HL-60 (cell line): ENCODE data around the gene PACRG.

Source experiments
- DNase-seq, 2 experiments: peaks; one replicate each; pipeline ENCODE4 v3.0.0-alpha.2; 2010 to 2020; ENCODE audit warnings: low read depth in 1 of 2, low spot score in 1 of 2
- H3K27ac ChIP-seq: fragments of 250-450 bp; sonication (Bioruptor Pico); replicated peaks from 2 replicates; pipeline ENCODE4 v1.5.1; 2020; ENCODE audit warnings: mild to moderate bottlenecking, moderate library complexity
- H3K27me3 ChIP-seq: fragments of 250-450 bp; sonication (Bioruptor Pico); 2 replicates; pipeline ENCODE4 v1.5.1; 2021; ENCODE audit warnings: mild to moderate bottlenecking, moderate library complexity; ENCODE audit not compliant: insufficient read depth, poor library complexity, severe bottlenecking
- H3K4me3 ChIP-seq: replicated peaks from 2 replicates; pipeline ENCODE4 v1.5.1; 2011; ENCODE audit warnings: mild to moderate bottlenecking, control low read depth, low read length; ENCODE audit not compliant: insufficient read depth
- GABPA ChIP-seq: IDR thresholded peaks from 2 replicates; pipeline ENCODE4 v1.6.1; 2012; ENCODE audit warnings: low read depth
- POLR2AphosphoS5 ChIP-seq: IDR thresholded peaks from 2 replicates; pipeline ENCODE4 v1.6.1; 2012; ENCODE audit warnings: low read depth
- REST ChIP-seq: IDR thresholded peaks from 2 replicates; pipeline ENCODE4 v1.6.1; 2012; ENCODE audit warnings: low read depth; ENCODE audit not compliant: insufficient replicate concordance
- SPI1 ChIP-seq: IDR thresholded peaks from 2 replicates; pipeline ENCODE4 v1.6.1; 2012; ENCODE audit warnings: low read depth, mild to moderate bottlenecking, borderline replicate concordance
- TF ChIP-seq, protein P1 (sequence below): IDR thresholded peaks from one replicate; pipeline ENCODE4 v1.5.1; 2011; ENCODE audit warnings: low read length, control low read depth, inconsistent platforms; ENCODE audit not compliant: insufficient read depth

PACRG gene

DNA sequence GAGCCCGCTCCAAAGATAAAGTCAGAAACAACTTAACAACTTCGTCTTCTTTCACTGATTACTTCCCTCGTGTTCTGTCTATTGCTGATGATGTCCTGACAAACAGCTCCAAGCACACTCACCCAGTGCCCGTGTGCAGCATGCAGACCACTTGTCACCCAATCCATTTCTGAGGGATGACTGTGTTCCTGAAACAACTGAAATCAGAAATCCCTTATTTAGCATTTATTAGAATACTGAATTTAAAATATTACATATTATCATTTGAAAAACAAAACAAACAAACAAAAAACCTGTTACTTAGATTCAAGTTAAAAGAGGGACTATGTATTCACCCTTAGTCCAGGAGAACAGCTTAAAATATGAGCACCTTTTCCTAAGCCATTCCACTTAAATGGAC is 463.0 kb downstream of the PACRG start:
- H3K27me3 ChIP-seq: no peaks in the 10 kb centered on the region
- DNase-seq: no peak
- H3K4me3 ChIP-seq: no peak overlapping the region
- H3K27ac ChIP-seq: no peak overlapping the region
- TF ChIP-seq, protein P1, sequence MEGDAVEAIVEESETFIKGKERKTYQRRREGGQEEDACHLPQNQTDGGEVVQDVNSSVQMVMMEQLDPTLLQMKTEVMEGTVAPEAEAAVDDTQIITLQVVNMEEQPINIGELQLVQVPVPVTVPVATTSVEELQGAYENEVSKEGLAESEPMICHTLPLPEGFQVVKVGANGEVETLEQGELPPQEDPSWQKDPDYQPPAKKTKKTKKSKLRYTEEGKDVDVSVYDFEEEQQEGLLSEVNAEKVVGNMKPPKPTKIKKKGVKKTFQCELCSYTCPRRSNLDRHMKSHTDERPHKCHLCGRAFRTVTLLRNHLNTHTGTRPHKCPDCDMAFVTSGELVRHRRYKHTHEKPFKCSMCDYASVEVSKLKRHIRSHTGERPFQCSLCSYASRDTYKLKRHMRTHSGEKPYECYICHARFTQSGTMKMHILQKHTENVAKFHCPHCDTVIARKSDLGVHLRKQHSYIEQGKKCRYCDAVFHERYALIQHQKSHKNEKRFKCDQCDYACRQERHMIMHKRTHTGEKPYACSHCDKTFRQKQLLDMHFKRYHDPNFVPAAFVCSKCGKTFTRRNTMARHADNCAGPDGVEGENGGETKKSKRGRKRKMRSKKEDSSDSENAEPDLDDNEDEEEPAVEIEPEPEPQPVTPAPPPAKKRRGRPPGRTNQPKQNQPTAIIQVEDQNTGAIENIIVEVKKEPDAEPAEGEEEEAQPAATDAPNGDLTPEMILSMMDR: no peak
- TF ChIP-seq POLR2AphosphoS5 (no peak), GABPA (no peak), SPI1 (no peak), REST (no peak)

GRCh38 chr6:163191704-163192537 is 464.1 kb downstream of the PACRG start:
- TF ChIP-seq POLR2AphosphoS5 (no peak), REST (no peak), GABPA (no peak), SPI1 (no peak)
- TF ChIP-seq, protein P1: no peak
- Histone ChIP-seq H3K4me3 (no peak overlapping the region), H3K27me3 (no peaks in the 10 kb centered on the region), H3K27ac (no peak overlapping the region)
- no peak for DNase-seq

DNA sequence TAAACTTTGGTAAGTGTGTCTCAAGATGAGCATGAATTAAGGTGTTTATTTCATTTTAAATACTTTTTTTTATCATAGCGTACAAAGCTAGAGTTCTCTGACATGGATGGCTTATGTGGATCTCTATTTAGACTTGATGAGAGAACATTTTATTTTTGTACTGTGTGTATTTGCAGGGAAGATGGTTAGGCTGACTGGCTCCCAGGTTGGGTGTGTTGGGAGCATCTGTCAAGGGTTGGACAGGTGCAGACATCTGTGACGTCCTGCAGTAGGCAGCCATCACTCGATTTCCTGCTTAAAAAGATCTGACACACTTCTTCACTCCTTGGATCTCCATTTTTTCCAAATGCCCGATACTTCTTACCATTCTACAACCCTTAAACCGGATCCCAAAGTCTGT is 464.8 kb downstream of the PACRG start:
- no peak for DNase-seq
- Histone ChIP-seq H3K4me3 (no peak overlapping the region), H3K27me3 (no peaks in the 10 kb centered on the region), H3K27ac (no peak overlapping the region)
- TF ChIP-seq POLR2AphosphoS5: no peak
- TF ChIP-seq GABPA: no peak
- TF ChIP-seq SPI1: no peak
- no peak for TF ChIP-seq REST
- TF ChIP-seq, protein P1: no peak
